OCI-LY3 (cell line): ENCODE measurements around the gene CREB5.
"Not testable (repeated sequence)": the region's sequence is repeated elsewhere in the genome, so short reads cannot be mapped to it uniquely, and the experiment has no call there.

Source experiments
- H2AFZ ChIP-seq: fragments of 200-600, 300-600 bp; shearing (Covaris generic); 2 replicates; pipeline ENCODE4 v1.6.0; 2014; ENCODE audit warnings: antibody characterized with exemption, low read depth, low read length
- H3K27ac ChIP-seq: fragments of 200-600, 300-600 bp; sonication (generic); 2 replicates; pipeline ENCODE4 v1.5.1; 2014; ENCODE audit warnings: mild to moderate bottlenecking, low read length, moderate library complexity, mixed read lengths
- H3K27me3 ChIP-seq: fragments of 200-600, 300-600 bp; sonication (generic); 2 replicates; pipeline ENCODE4 v1.6.1; 2014; ENCODE audit warnings: low read depth, low read length, mixed read lengths
- H3K36me3 ChIP-seq: fragments of 200-600, 300-600 bp; sonication (generic); replicated peaks from 2 replicates; pipeline ENCODE3; 2014; ENCODE audit warnings: low read depth, low read length, mixed read lengths
- H3K4me1 ChIP-seq: fragments of 300-600, 200-600 bp; sonication (generic); 2 replicates; pipeline ENCODE4 v1.6.1; 2014; ENCODE audit warnings: low read length, mixed read lengths
- H3K4me2 ChIP-seq: fragments of 200-600, 300-600 bp; sonication (generic); 2 replicates; pipeline ENCODE4 v1.6.1; 2014; ENCODE audit warnings: low read length, mixed read lengths
- H3K4me3 ChIP-seq: fragments of 300-600, 200-600 bp; sonication (generic); 2 replicates; pipeline ENCODE4 v1.5.1; 2014; ENCODE audit warnings: antibody characterized with exemption, mild to moderate bottlenecking, low read length, moderate library complexity
- H3K79me2 ChIP-seq: fragments of 300-600, 200-600 bp; shearing (Covaris generic); 2 replicates; pipeline ENCODE4 v1.6.1; 2014; ENCODE audit warnings: mild to moderate bottlenecking, low read length, mixed read lengths
- H3K9ac ChIP-seq: fragments of 300-600, 200-600 bp; shearing (Covaris generic); 2 replicates; pipeline ENCODE4 v1.6.0; 2014; ENCODE audit warnings: mild to moderate bottlenecking, low read length, moderate library complexity
- H3K9me3 ChIP-seq: fragments of 200-600, 300-600 bp; shearing (Covaris generic); 2 replicates; pipeline ENCODE4 v1.6.1; 2014; ENCODE audit warnings: low read length, mixed read lengths; ENCODE audit not compliant: insufficient read depth
- H4K20me1 ChIP-seq: fragments of 200-600, 300-600 bp; sonication (generic); 2 replicates; pipeline ENCODE4 v1.6.1; 2016; ENCODE audit warnings: low read length, mixed read lengths; ENCODE audit not compliant: insufficient read depth
- EZH2phosphoT487 ChIP-seq: fragments of 200-600 bp; shearing (Covaris generic); IDR thresholded peaks from 2 replicates; pipeline ENCODE4 v1.6.1; 2018; ENCODE audit warnings: antibody characterized with exemption, mixed run types, low read depth
- TF ChIP-seq, protein P1 (sequence below): fragments of 200-600, 300-600 bp; sonication (generic); IDR thresholded peaks from 2 replicates; pipeline ENCODE4 v1.5.1; 2014; ENCODE audit warnings: antibody characterized with exemption, low read length, low read depth

Gene CREB5

DNA sequence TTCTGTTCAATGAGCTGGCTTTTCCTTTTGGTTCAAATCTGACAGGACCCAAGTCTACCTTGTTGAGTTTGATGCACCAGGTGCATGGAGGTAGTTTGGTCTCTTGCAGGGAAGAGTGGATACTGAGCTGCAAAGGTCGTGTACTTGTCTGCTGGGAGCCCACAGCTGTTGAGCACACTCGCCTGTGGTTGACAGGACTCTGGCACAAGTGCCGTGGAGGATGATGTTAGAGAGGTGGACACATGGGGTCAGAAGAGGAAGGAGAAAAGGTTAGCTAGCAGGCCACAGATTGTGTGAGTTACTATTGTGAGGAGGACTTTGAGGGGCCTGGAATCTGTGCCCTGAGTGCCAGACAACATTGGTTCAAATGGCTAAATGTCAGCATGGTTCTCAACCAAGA lies 197.3 kb downstream of the CREB5 start:
- Histone ChIP-seq H2AFZ (no peak overlapping the region), H3K9me3 (no peaks in the 10 kb centered on the region), H3K79me2 (no peaks in the 10 kb centered on the region), H3K27me3 (peaks cover 13% of the 10 kb centered on the region; the same call in 1 of the 2 replicates), H3K4me2 (no peak overlapping the region), H3K27ac (no peak overlapping the region), H4K20me1 (no peaks in the 10 kb centered on the region), H3K36me3 (no peaks in the 10 kb centered on the region), H3K9ac (no peak overlapping the region), H3K4me1 (no peaks in the 10 kb centered on the region), H3K4me3 (no peak overlapping the region)
- TF ChIP-seq EZH2phosphoT487 = no peak
- TF ChIP-seq, protein P1, sequence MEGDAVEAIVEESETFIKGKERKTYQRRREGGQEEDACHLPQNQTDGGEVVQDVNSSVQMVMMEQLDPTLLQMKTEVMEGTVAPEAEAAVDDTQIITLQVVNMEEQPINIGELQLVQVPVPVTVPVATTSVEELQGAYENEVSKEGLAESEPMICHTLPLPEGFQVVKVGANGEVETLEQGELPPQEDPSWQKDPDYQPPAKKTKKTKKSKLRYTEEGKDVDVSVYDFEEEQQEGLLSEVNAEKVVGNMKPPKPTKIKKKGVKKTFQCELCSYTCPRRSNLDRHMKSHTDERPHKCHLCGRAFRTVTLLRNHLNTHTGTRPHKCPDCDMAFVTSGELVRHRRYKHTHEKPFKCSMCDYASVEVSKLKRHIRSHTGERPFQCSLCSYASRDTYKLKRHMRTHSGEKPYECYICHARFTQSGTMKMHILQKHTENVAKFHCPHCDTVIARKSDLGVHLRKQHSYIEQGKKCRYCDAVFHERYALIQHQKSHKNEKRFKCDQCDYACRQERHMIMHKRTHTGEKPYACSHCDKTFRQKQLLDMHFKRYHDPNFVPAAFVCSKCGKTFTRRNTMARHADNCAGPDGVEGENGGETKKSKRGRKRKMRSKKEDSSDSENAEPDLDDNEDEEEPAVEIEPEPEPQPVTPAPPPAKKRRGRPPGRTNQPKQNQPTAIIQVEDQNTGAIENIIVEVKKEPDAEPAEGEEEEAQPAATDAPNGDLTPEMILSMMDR = no peak

DNA sequence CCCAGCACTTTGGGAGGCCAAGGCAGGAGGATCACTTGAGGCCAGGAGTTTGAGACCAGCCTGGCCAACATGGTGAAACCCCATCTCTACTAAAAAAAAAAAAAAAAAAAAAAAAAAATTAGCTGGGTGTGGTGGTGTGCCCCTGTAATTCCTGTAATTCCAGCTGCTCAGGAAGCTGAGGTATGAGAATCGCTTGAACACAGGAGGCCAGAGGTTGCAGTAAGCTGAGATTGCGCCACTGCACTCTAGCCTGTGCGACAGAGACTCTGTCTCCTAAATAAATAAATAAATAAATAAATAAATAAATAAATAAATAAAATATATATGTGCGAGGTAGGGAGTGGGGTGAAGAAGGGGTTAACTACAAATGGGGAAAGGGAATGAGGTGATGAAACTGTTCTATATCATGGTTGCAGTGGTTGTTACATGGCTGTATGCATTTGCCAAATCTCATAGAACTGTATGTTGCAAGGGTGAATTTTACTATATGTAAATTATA lies 199.1 kb downstream of the CREB5 start:
- H3K9me3 ChIP-seq, H4K20me1 ChIP-seq, H3K4me2 ChIP-seq, H2AFZ ChIP-seq, H3K27ac ChIP-seq, H3K79me2 ChIP-seq, H3K27me3 ChIP-seq, H3K4me1 ChIP-seq, H3K36me3 ChIP-seq, H3K4me3 ChIP-seq, H3K9ac ChIP-seq: not testable (repeated sequence)

DNA sequence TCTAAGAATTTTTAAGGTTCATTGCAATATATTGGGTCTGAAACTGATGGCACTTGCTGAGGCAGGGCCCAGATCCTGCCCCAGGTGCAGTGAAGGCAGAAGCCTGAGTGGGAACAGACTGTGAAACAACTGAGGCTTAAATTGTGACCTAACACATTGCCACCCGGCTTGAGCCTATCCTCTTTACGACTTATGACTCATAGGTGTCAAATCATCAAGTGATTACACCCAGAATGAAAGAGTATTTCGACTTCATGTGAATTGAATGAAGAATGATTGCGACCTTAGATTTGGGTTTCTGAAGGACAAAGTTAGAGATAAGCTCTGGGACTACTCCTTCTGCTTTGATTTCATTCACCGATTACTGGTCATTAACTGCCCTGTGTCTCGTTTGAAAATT lies 200.9 kb downstream of the CREB5 start:
- H2AFZ ChIP-seq = no peak overlapping the region
- H3K27ac ChIP-seq = no peak overlapping the region
- no peaks in the 10 kb centered on the region for H3K79me2 ChIP-seq
- no peaks in the 10 kb centered on the region for H3K36me3 ChIP-seq
- TF ChIP-seq EZH2phosphoT487 = no peak
- TF ChIP-seq, protein P1 = no peak
- no peaks in the 10 kb centered on the region for H3K4me1 ChIP-seq
- no peaks in the 10 kb centered on the region for H3K9me3 ChIP-seq
- peaks cover 6% of the 10 kb centered on the region; the same call in 1 of the 2 replicates for H3K27me3 ChIP-seq
- H4K20me1 ChIP-seq = no peaks in the 10 kb centered on the region
- H3K4me2 ChIP-seq = no peak overlapping the region
- no peak overlapping the region for H3K4me3 ChIP-seq
- no peak overlapping the region for H3K9ac ChIP-seq

DNA sequence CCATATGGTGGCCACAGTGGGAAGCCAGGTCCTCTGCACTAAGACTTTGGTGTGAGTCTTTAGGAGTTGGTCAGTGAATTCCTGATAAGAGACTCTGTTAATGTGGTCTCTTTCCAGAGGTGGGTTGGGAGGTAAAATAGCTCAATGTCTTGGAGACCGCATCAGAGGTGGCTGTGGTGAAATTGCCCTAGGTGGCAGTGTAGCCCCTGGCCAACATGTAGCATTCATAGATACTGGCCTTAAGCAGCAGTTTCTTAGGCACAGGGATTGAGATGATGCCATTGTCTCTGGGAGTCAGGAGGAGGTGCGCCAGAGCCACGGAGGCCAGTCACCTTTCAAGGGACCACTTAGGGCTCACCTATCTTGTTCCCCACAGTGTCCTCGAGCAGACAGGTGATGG lies 202.8 kb downstream of the CREB5 start:
- H3K79me2 ChIP-seq = no peaks in the 10 kb centered on the region
- no peaks in the 10 kb centered on the region for H3K4me1 ChIP-seq
- H3K9me3 ChIP-seq = no peaks in the 10 kb centered on the region
- no peaks in the 10 kb centered on the region for H3K27me3 ChIP-seq
- H3K36me3 ChIP-seq = no peaks in the 10 kb centered on the region
- H4K20me1 ChIP-seq = no peaks in the 10 kb centered on the region
- H3K27ac ChIP-seq = no peak overlapping the region
- H3K4me3 ChIP-seq = no peak overlapping the region
- TF ChIP-seq, protein P1 = peak; percentile 35
- no peak for TF ChIP-seq EZH2phosphoT487
- no peak overlapping the region for H3K4me2 ChIP-seq
- H3K9ac ChIP-seq = no peak overlapping the region
- no peak overlapping the region for H2AFZ ChIP-seq
